HepG2 (cell line): ENCODE data around the gene RBAK. TPM values are rescaled to one million over a fixed set of nuclear protein-coding genes. Genes with fewer than 3 reads are reported as not detected.

ENCODE experiments used
- BRF2 ChIP-seq: sonication (generic); formaldehyde crosslinking; IDR thresholded peaks from 2 replicates; pipeline ENCODE4 v1.8.1; 2022; ENCODE audit warnings: mild to moderate bottlenecking, missing genetic modification reagents
- ETV6 ChIP-seq: sonication (generic); formaldehyde crosslinking; conservative IDR thresholded peaks from 2 replicates; pipeline ENCODE4 v1.4.0; 2020; ENCODE audit warnings: missing genetic modification reagents
- HBP1 ChIP-seq: IDR thresholded peaks from 2 replicates; pipeline ENCODE4 v1.6.1; 2016; ENCODE audit warnings: low read depth, control low read depth
- HNRNPL ChIP-seq: fragments of 200-400 bp; formaldehyde crosslinking; IDR thresholded peaks from 2 replicates; pipeline ENCODE4 v1.6.1; 2017; ENCODE audit warnings: mild to moderate bottlenecking, low read depth, low read length
- KMT2B ChIP-seq: IDR thresholded peaks from 2 replicates; pipeline ENCODE4 v1.6.1; 2016; ENCODE audit warnings: missing genetic modification reagents, missing compliant biosample characterization
- POLR2A ChIP-seq, 2 experiments: IDR thresholded peaks; 2 replicates each; pipeline ENCODE4 v1.6.1; 2011; ENCODE audit warnings: low read depth in 2 of 2, low read length in 2 of 2, mild to moderate bottlenecking in 1 of 2, moderate library complexity in 1 of 2; ENCODE audit not compliant: insufficient read depth in 1 of 2
- RAD21 ChIP-seq: fragments of 450-650 bp; formaldehyde crosslinking; IDR thresholded peaks from 2 replicates; pipeline ENCODE4 v1.5.0; 2020; ENCODE audit warnings: mild to moderate bottlenecking
- SRF ChIP-seq: IDR thresholded peaks from 2 replicates; pipeline ENCODE4 v1.6.1; 2011; ENCODE audit warnings: mild to moderate bottlenecking, low read depth, low read length, moderate library complexity
- TOPORS ChIP-seq: sonication (generic); formaldehyde crosslinking; IDR thresholded peaks from 2 replicates; pipeline ENCODE4 v1.8.0; 2023; ENCODE audit warnings: mild to moderate bottlenecking, missing genetic modification reagents
- ZMYM4 ChIP-seq: sonication (generic); formaldehyde crosslinking; IDR thresholded peaks from 2 replicates; pipeline ENCODE4 v1.8.1; 2023; ENCODE audit warnings: mild to moderate bottlenecking, missing genetic modification reagents
- ZNF446 ChIP-seq: sonication (generic); formaldehyde crosslinking; IDR thresholded peaks from 2 replicates; pipeline ENCODE4 v1.5.0; 2020; ENCODE audit warnings: mild to moderate bottlenecking, missing genetic modification reagents
- ZNF629 ChIP-seq: sonication (generic); formaldehyde crosslinking; conservative IDR thresholded peaks from 2 replicates; pipeline ENCODE4 v1.5.0; 2020; ENCODE audit warnings: missing genetic modification reagents
- ZNF687 ChIP-seq: sonication (generic); formaldehyde crosslinking; IDR thresholded peaks from 2 replicates; pipeline ENCODE4 v1.5.1; 2020; ENCODE audit warnings: mild to moderate bottlenecking, missing genetic modification reagents, moderate library complexity
- ZSCAN9 ChIP-seq: IDR thresholded peaks from 2 replicates; pipeline ENCODE4 v1.6.1; 2016; ENCODE audit warnings: borderline replicate concordance
- polyA plus RNA-seq, 8 experiments: library from polyadenylated mRNA; depleted of rRNA in 3 of 8; stranded (reverse) in 7 of 8; unstranded in 1 of 8; fragments of >200 nt; fragmentation: Illumina TruSeq in 4 of 8; extraction: Trizol in 4 of 8; gene quantifications; 2 replicates each; pipeline versions ENCODE4 v1.2.1 to v1.2.3, GENCODE V29; 2011 to 2016; ENCODE audit warnings: low read depth in 4 of 8, missing spikeins in 1 of 8, mixed read lengths in 1 of 8; ENCODE audit not compliant: insufficient read depth in 1 of 8
- total RNA-seq, 5 experiments: library from RNA; depleted of rRNA; stranded (reverse); fragments of >200 nt; fragmentation: Illumina TruSeq; extraction: Trizol; gene quantifications; 2 replicates each; pipeline ENCODE4 v1.2.3, GENCODE V29; 2016; ENCODE audit warnings: low read depth in 1 of 5
- TF ChIP-seq, protein P1 (sequence below): IDR thresholded peaks from 2 replicates; pipeline ENCODE4 v1.6.1; 2016; ENCODE audit warnings: mild to moderate bottlenecking, missing biosample characterization, missing genetic modification reagents
- TF ChIP-seq, protein P2 (sequence below): sonication (generic); formaldehyde crosslinking; conservative IDR thresholded peaks from 2 replicates; pipeline ENCODE4 v1.8.0; 2022; ENCODE audit warnings: mild to moderate bottlenecking, moderate library complexity, missing genetic modification reagents
- TF ChIP-seq, protein P3 (sequence below): IDR thresholded peaks from 2 replicates; pipeline ENCODE4 v1.6.1; 2018; ENCODE audit warnings: missing genetic modification reagents

The RBAK gene
- total and polyA plus RNA-seq, 2 of the 13 experiments (the other 11 are each of a cell fraction or from before 2014, with no cell fraction given), result 4.4 to 11.8 TPM

- TF ChIP-seq ZNF629 (CRISPR knock-in tag), result no peak
- peak; percentile 67 for TF ChIP-seq ZMYM4 (CRISPR knock-in tag)
- TF ChIP-seq, protein P1, sequence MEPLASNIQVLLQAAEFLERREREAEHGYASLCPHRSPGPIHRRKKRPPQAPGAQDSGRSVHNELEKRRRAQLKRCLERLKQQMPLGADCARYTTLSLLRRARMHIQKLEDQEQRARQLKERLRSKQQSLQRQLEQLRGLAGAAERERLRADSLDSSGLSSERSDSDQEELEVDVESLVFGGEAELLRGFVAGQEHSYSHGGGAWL, result peak; percentile 57; the same call in 1 of the 2 replicates
- 0 out of 2 replicates have a peak, but pooled peaks have one; percentile 55 for TF ChIP-seq TOPORS (CRISPR knock-in tag)
- no peak for TF ChIP-seq HNRNPL
- TF ChIP-seq BRF2 (CRISPR knock-in tag), result 0 out of 2 replicates have a peak, but pooled peaks have one; percentile 16
- TF ChIP-seq, protein P2, sequence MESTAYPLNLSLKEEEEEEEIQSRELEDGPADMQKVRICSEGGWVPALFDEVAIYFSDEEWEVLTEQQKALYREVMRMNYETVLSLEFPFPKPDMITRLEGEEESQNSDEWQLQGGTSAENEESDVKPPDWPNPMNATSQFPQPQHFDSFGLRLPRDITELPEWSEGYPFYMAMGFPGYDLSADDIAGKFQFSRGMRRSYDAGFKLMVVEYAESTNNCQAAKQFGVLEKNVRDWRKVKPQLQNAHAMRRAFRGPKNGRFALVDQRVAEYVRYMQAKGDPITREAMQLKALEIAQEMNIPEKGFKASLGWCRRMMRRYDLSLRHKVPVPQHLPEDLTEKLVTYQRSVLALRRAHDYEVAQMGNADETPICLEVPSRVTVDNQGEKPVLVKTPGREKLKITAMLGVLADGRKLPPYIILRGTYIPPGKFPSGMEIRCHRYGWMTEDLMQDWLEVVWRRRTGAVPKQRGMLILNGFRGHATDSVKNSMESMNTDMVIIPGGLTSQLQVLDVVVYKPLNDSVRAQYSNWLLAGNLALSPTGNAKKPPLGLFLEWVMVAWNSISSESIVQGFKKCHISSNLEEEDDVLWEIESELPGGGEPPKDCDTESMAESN (CRISPR knock-in tag), result peak; percentile 71
- no peak for TF ChIP-seq SRF
- peak; percentile 37; the same call in 1 of the 2 replicates for TF ChIP-seq ZSCAN9 (CRISPR knock-in tag)
- TF ChIP-seq ZNF446 (CRISPR knock-in tag), result 0 out of 2 replicates have a peak, but pooled peaks have one; percentile 61
- TF ChIP-seq RAD21 (CRISPR knock-in tag), result peak; percentile 31; the same call in 1 of the 2 replicates
- TF ChIP-seq KMT2B (CRISPR knock-in tag), result 0 out of 2 replicates have a peak, but pooled peaks have one; percentile 38
- peak; percentile 74; the same call in 1 of the 2 replicates for TF ChIP-seq HBP1 (CRISPR knock-in tag)
- no peak for TF ChIP-seq ETV6 (CRISPR knock-in tag)
- TF ChIP-seq, protein P3, sequence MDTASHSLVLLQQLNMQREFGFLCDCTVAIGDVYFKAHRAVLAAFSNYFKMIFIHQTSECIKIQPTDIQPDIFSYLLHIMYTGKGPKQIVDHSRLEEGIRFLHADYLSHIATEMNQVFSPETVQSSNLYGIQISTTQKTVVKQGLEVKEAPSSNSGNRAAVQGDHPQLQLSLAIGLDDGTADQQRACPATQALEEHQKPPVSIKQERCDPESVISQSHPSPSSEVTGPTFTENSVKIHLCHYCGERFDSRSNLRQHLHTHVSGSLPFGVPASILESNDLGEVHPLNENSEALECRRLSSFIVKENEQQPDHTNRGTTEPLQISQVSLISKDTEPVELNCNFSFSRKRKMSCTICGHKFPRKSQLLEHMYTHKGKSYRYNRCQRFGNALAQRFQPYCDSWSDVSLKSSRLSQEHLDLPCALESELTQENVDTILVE (CRISPR knock-in tag), result 0 out of 2 replicates have a peak, but pooled peaks have one; percentile 47
- TF ChIP-seq POLR2A (IDR thresholded peaks at IDR 0.05; ENCODE audit: insufficient read depth in 1 of 2, low read depth in 2 of 2, low read length in 2 of 2), result peak; percentile 71 to 90
- TF ChIP-seq ZNF687 (CRISPR knock-in tag), result peak; percentile 94
Observed at GRCh38 chr7:5045558-5046396, at the start of gene RBAK (continued).
